Measurements from ENCODE around the gene CCDC33. TPM values are rescaled to one million over a fixed set of nuclear protein-coding genes. Genes with fewer than 3 reads are reported as not detected.
A peak's percentile ranks its signal among the peaks of the same experiment; 100 is the strongest.

CCDC33 gene
- total RNA-seq, 2 donors from 2014 or later = 0.10 to 0.21 TPM

DNA sequence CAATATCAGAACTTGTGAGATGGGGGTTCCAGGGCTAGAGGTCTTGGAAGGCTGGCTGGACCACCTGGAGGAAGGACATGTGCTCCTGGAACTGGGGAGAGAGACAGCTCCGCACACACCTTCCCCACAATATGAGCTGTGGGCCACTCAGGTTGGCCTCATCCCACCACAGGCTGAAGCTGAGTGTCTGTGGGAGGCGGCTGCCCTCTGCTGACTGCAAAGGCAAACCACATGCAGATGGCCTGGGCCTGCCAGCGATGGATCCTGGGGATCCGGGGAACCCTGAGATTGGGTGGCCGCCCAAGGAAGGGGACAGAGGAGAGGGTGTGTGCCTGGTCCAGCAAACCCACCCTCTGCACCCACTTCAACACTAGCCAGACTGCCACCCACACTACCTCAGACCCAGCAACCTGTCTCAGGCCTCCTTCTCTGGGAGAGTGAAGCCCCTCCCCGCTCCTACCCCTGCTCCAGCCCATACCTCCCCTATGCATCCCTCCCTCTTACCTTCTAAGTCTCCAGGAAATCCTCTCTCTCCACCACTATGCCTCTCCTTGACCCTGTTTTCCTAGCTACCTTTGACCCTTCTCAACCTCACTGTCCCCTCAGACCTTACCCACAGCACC, 86.5 kb downstream of the CCDC33 start:
- TF ChIP-seq CTCF (IDR thresholded peaks at IDR 0.05) = peak; percentile 58
- Histone ChIP-seq H3K27me3 (no peaks in the 10 kb centered on the region), H3K9ac (ENCODE audit: low read depth in 2 of 2, low read length in 2 of 2) (no peak overlapping the region), H3K4me1 (no peaks in the 10 kb centered on the region), H3K36me3 (no peaks in the 10 kb centered on the region), H3K9me3 (no peaks in the 10 kb centered on the region), H3K27ac (no peak overlapping the region), H3K4me3 (no peak overlapping the region)
- peak; percentile 46 for DNase-seq
- intact Hi-C loops (cut with DNase I) = loop anchor here (5.0 kb wide), 1 partner anchor 195 kb away; no protein-coding TSS in a partner anchor

GRCh38 chr15:74324714-74325113, 88.6 kb downstream of the CCDC33 start:
- intact Hi-C loops (cut with DNase I) = loop anchor here (5.0 kb wide), 1 partner anchor 197 kb away; no protein-coding TSS in a partner anchor
- H3K27me3 ChIP-seq = no peaks in the 10 kb centered on the region
- no peaks in the 10 kb centered on the region for H3K9me3 ChIP-seq
- H3K4me1 ChIP-seq = no peaks in the 10 kb centered on the region
- DNase-seq = no peak
- no peak overlapping the region for H3K4me3 ChIP-seq
- no peak for TF ChIP-seq CTCF (IDR thresholded peaks at IDR 0.05)
- no peaks in the 10 kb centered on the region for H3K36me3 ChIP-seq
- H3K27ac ChIP-seq = no peak overlapping the region
- H3K9ac ChIP-seq (ENCODE audit: low read depth in 2 of 2, low read length in 2 of 2) = no peak overlapping the region

DNA sequence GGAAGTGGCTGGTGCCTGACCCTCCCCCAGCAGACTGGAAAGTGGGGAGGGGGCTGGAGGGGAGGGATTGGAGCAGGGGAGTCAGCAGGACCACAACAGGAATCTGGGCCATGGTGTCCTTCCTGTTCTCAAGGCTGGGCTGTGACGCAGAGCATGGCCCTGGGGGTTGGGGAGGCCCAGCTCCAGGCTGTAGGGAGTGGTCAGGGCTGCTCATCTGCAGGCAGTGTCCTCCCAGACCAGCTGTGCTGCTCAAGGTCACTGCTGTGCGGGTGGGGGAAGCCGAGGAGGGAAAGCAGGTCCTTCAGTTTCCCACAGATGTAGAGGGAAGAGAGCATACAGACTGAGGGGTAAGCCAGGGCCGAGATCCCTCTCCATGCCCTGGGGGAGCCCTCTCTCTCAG, 90.6 kb downstream of the CCDC33 start:
- no peak overlapping the region for H3K4me3 ChIP-seq
- H3K27me3 ChIP-seq = no peaks in the 10 kb centered on the region
- H3K27ac ChIP-seq = no peak overlapping the region
- no peaks in the 10 kb centered on the region for H3K36me3 ChIP-seq
- no peaks in the 10 kb centered on the region for H3K9me3 ChIP-seq
- H3K9ac ChIP-seq (ENCODE audit: low read depth in 2 of 2, low read length in 2 of 2) = no peak overlapping the region
- no peak for TF ChIP-seq CTCF (IDR thresholded peaks at IDR 0.05)
- no peaks in the 10 kb centered on the region for H3K4me1 ChIP-seq
- no peak for DNase-seq
- intact Hi-C loops (cut with DNase I) = no loop called here

DNA sequence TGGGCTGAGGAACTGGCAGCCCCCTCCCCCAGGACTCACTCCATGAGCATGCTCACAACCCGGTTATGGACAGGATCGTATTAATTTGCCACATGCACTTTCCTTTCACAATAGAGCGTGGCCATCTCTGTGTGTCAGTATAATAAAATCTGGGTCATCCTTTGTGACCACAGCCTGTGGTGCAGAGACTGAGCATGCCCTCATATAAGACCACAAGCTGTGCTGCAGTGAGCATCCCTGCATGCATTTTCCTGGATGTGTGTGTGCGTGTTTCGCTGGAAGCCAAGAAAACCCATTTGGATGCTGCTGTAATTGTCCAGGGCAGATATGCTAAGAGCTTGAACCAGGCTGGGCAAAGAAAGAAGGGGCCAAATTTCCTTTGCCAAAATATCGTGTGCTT, 91.6 kb downstream of the CCDC33 start:
- intact Hi-C loops (cut with DNase I) = no loop called here
- DNase-seq = no peak
- Histone ChIP-seq H3K4me1 (no peaks in the 10 kb centered on the region), H3K27ac (no peak overlapping the region), H3K9ac (ENCODE audit: low read depth in 2 of 2, low read length in 2 of 2) (no peak overlapping the region), H3K36me3 (no peaks in the 10 kb centered on the region), H3K4me3 (no peak overlapping the region), H3K27me3 (no peaks in the 10 kb centered on the region), H3K9me3 (no peaks in the 10 kb centered on the region)
- TF ChIP-seq CTCF (IDR thresholded peaks at IDR 0.05) = no peak

GRCh38 chr15:74328331-74329056, 92.4 kb downstream of the CCDC33 start:
- H3K9ac ChIP-seq (ENCODE audit: low read depth in 2 of 2, low read length in 2 of 2) = no peak overlapping the region
- H3K36me3 ChIP-seq = no peaks in the 10 kb centered on the region
- no peak overlapping the region for H3K4me3 ChIP-seq
- no peaks in the 10 kb centered on the region for H3K9me3 ChIP-seq
- H3K4me1 ChIP-seq = no peaks in the 10 kb centered on the region
- no peak overlapping the region for H3K27ac ChIP-seq
- intact Hi-C loops (cut with DNase I) = no loop called here
- H3K27me3 ChIP-seq = no peaks in the 10 kb centered on the region
- TF ChIP-seq CTCF (IDR thresholded peaks at IDR 0.05) = no peak
- DNase-seq = no peak

Measured in colonic mucosa (tissue), 4 donors.